ENCODE data around the gene UBL7. TPM values are rescaled to one million over a fixed set of nuclear protein-coding genes. Genes with fewer than 3 reads are reported as not detected.
A peak's percentile ranks its signal among the peaks of the same experiment; 100 is the strongest.
"Not testable (repeated sequence)": the region's sequence is repeated elsewhere in the genome, so short reads cannot be mapped to it uniquely, and the experiment has no call there.

The UBL7 gene
- total RNA-seq, 1 experiment from 2014 or later: 65.3 TPM

GRCh38 chr15:74482661-74483060 lies 21.7 kb upstream of the UBL7 start:
- Histone ChIP-seq H3K27me3 (ENCODE audit: insufficient read depth, low read length) (no peaks in the 10 kb centered on the region), H4K20me1 (ENCODE audit: insufficient read depth) (no peaks in the 10 kb centered on the region), H3K36me3 (ENCODE audit: control insufficient read depth in 1 of 2, insufficient read depth in 2 of 2, low read length in 2 of 2) (no peaks in the 10 kb centered on the region), H3K9ac (ENCODE audit: low read length) (no peak overlapping the region), H3K27ac (ENCODE audit: low read depth, low read length) (no peak overlapping the region), H3K4me3 (replicated peaks in 1 of 2; ENCODE audit: low read depth in 1 of 2, low read length in 2 of 2) (no peak overlapping the region), H2AFZ (ENCODE audit: low read depth, low read length, poor library complexity, severe bottlenecking) (no peak overlapping the region), H3K9me2 (ENCODE audit: insufficient read depth) (no peaks in the 10 kb centered on the region), H3K9me3 (ENCODE audit: control insufficient read depth in 1 of 2, insufficient read depth in 1 of 2, low read depth in 1 of 2, low read length in 2 of 2) (no peaks in the 10 kb centered on the region), H3K4me1 (ENCODE audit: control insufficient read depth in 1 of 2, insufficient read depth in 2 of 2, low read length in 2 of 2) (no peaks in the 10 kb centered on the region; a peak in 1 of 4 replicates), H3K4me2 (ENCODE audit: low read length) (no peak overlapping the region), H3K79me2 (ENCODE audit: insufficient read depth, low read length) (no peaks in the 10 kb centered on the region)
- ChIA-PET RAD21 (ENCODE audit: low non-redundant PET in 1 of 2, low total read pairs in 2 of 2, uncharacterized antibody in 2 of 2, unreplicated experiment in 2 of 2) (no interaction called here), POLR2A (no interaction called here), CTCF (interaction anchor here (0.7 to 0.9 kb wide), 3 partner anchors 63 to 109 kb away, joined by 3 to 5 read pairs (median 5); no protein-coding TSS in a partner anchor)
- DNase-seq (ENCODE audit: low read depth, low spot score) (no peak), ATAC-seq (peak; percentile 75)
- no TSS peak for BruUV-seq (replicated peaks)
- intact Hi-C loops (cut with micrococcal nuclease): no loop called here
- TF ChIP-seq RAD21 (IDR thresholded peaks at IDR 0.05; ENCODE audit: low read depth) (peak; percentile 37; the same call in 1 of the 2 replicates), CBX3 (IDR thresholded peaks at IDR 0.05; ENCODE audit: low read depth) (no peak), SRF (IDR thresholded peaks at IDR 0.05; ENCODE audit: low read depth) (no peak), ZBTB33 (IDR thresholded peaks at IDR 0.05; ENCODE audit: extremely low read depth, insufficient replicate concordance, low read length) (no peak), YY1 (IDR thresholded peaks at IDR 0.05; ENCODE audit: extremely low read depth, insufficient replicate concordance, low read depth, low read length) (no peak), CTCF (IDR thresholded peaks at IDR 0.05 in 2 of 3, conservative IDR thresholded peaks at IDR 0.05 in 1 of 3; ENCODE audit: borderline replicate concordance in 1 of 3, insufficient read depth in 1 of 3, low read depth in 2 of 3, low read length in 2 of 3) (0 out of 6 replicates have a peak, but pooled peaks of 2 of the 3 experiments have one; percentile 8 to 23)

GRCh38 chr15:74480364-74480763 lies 19.4 kb upstream of the UBL7 start:
- H3K9me3 ChIP-seq (ENCODE audit: control insufficient read depth in 1 of 2, insufficient read depth in 1 of 2, low read depth in 1 of 2, low read length in 2 of 2); H3K4me1 ChIP-seq (ENCODE audit: control insufficient read depth in 1 of 2, insufficient read depth in 2 of 2, low read length in 2 of 2); H3K27me3 ChIP-seq (ENCODE audit: insufficient read depth, low read length); H3K9me2 ChIP-seq (ENCODE audit: insufficient read depth); intact Hi-C loops (cut with micrococcal nuclease); ATAC-seq; H3K79me2 ChIP-seq (ENCODE audit: insufficient read depth, low read length); H4K20me1 ChIP-seq (ENCODE audit: insufficient read depth); DNase-seq (ENCODE audit: low read depth, low spot score); H3K4me3 ChIP-seq (replicated peaks in 1 of 2; ENCODE audit: low read depth in 1 of 2, low read length in 2 of 2); BruUV-seq (replicated peaks); RAD21 ChIA-PET (ENCODE audit: low non-redundant PET in 1 of 2, low total read pairs in 2 of 2, uncharacterized antibody in 2 of 2, unreplicated experiment in 2 of 2); H2AFZ ChIP-seq (ENCODE audit: low read depth, low read length, poor library complexity, severe bottlenecking); CTCF ChIA-PET; POLR2A ChIA-PET; H3K4me2 ChIP-seq (ENCODE audit: low read length); H3K9ac ChIP-seq (ENCODE audit: low read length); H3K36me3 ChIP-seq (ENCODE audit: control insufficient read depth in 1 of 2, insufficient read depth in 2 of 2, low read length in 2 of 2); H3K27ac ChIP-seq (ENCODE audit: low read depth, low read length): not testable (repeated sequence)

GRCh38 chr15:74471621-74472020 lies 10.7 kb upstream of the UBL7 start:
- CTCF ChIA-PET: interaction anchor here (1.2 kb wide), 1 partner anchor 18 kb away, joined by 3 read pairs; no protein-coding TSS in a partner anchor
- intact Hi-C loops (cut with micrococcal nuclease); H3K36me3 ChIP-seq (ENCODE audit: control insufficient read depth in 1 of 2, insufficient read depth in 2 of 2, low read length in 2 of 2); H3K4me2 ChIP-seq (ENCODE audit: low read length); H3K4me1 ChIP-seq (ENCODE audit: control insufficient read depth in 1 of 2, insufficient read depth in 2 of 2, low read length in 2 of 2); H3K4me3 ChIP-seq (replicated peaks in 1 of 2; ENCODE audit: low read depth in 1 of 2, low read length in 2 of 2); RAD21 ChIA-PET (ENCODE audit: low non-redundant PET in 1 of 2, low total read pairs in 2 of 2, uncharacterized antibody in 2 of 2, unreplicated experiment in 2 of 2); H3K27me3 ChIP-seq (ENCODE audit: insufficient read depth, low read length); DNase-seq (ENCODE audit: low read depth, low spot score); BruUV-seq (replicated peaks); H4K20me1 ChIP-seq (ENCODE audit: insufficient read depth); ATAC-seq; H2AFZ ChIP-seq (ENCODE audit: low read depth, low read length, poor library complexity, severe bottlenecking); H3K9me3 ChIP-seq (ENCODE audit: control insufficient read depth in 1 of 2, insufficient read depth in 1 of 2, low read depth in 1 of 2, low read length in 2 of 2); H3K9me2 ChIP-seq (ENCODE audit: insufficient read depth); H3K79me2 ChIP-seq (ENCODE audit: insufficient read depth, low read length); POLR2A ChIA-PET; H3K9ac ChIP-seq (ENCODE audit: low read length); H3K27ac ChIP-seq (ENCODE audit: low read depth, low read length): not testable (repeated sequence)
